Stimulated activated naive CD8-positive, alpha-beta T cell treated with anti-CD3 and anti-CD28 coated beads, Interleukin-15, Interleukin-2, amounts not matched to agents 100 ng/mL and 50 ng/mL, for 24 hours (primary cell): ENCODE results near the gene ODAPH.
"Not testable (repeated sequence)": the region's sequence is repeated elsewhere in the genome, so short reads cannot be mapped to it uniquely, and the experiment has no call there.

Experiments used
- H3K27ac Mint-ChIP-seq: one replicate; pipeline ENCODE4 v1.8.0; 2021; ENCODE audit warnings: mild to moderate bottlenecking, mixed read lengths
- H3K27me3 Mint-ChIP-seq: one replicate; pipeline ENCODE4 v1.8.0; 2021; ENCODE audit warnings: mixed read lengths
- H3K36me3 Mint-ChIP-seq: one replicate; pipeline ENCODE4 v1.8.0; 2021; ENCODE audit warnings: low read depth, mixed read lengths
- H3K4me1 Mint-ChIP-seq: one replicate; pipeline ENCODE4 v1.8.0; 2021; ENCODE audit warnings: low read depth, mixed read lengths
- H3K4me3 Mint-ChIP-seq: one replicate; pipeline ENCODE4 v1.8.0; 2021; ENCODE audit warnings: mild to moderate bottlenecking, mixed read lengths
- H3K9me3 Mint-ChIP-seq: one replicate; pipeline ENCODE4 v1.8.0; 2021; ENCODE audit warnings: mixed read lengths

The ODAPH gene

GRCh38 chr4:75555294-75556164 is at the start of gene ODAPH:
Gene ODAPH, plus strand, starts transcription at chr4:75556066. Its CDS starts 17 bp downstream, at chr4:75556083.
- peaks cover 6% of the 10 kb centered on the region for H3K27me3 Mint-ChIP-seq
- no peak within 1 kb of the TSS for H3K4me3 Mint-ChIP-seq
- H3K27ac Mint-ChIP-seq, result no peak within 1 kb of the TSS

GRCh38 chr4:75509592-75509991 is 46.3 kb upstream of the ODAPH start:
- H3K27ac Mint-ChIP-seq, H3K4me1 Mint-ChIP-seq, H3K9me3 Mint-ChIP-seq, H3K27me3 Mint-ChIP-seq: not testable (repeated sequence)
- peak overlapping the region; percentile 59 for H3K4me3 Mint-ChIP-seq
- peaks cover 57% of the 10 kb centered on the region for H3K36me3 Mint-ChIP-seq

More at GRCh38 chr4:75555294-75556164, at the start of gene ODAPH:
- no peaks in the 10 kb centered on the region for H3K36me3 Mint-ChIP-seq
- H3K9me3 Mint-ChIP-seq, result no peaks in the 10 kb centered on the region
- peaks cover 12% of the 10 kb centered on the region for H3K4me1 Mint-ChIP-seq

DNA sequence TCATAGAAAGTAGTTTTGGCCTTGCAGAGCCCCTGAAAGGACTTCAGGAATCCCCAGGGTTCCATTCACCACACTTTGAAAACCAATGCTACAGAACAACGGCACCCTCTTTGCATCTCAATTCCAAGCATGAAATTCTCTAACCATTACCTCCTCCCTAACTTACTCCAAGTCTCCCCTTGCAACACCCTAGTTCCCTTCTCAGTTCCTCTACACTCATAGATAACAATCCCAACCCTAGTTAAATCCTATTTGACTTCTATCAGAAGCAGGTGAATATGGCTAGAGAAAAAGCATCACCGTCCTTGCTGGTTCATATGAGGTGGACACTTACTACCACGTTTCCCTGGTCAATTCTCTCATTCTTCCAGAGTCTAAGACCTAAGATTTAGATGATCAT is 44.0 kb upstream of the ODAPH start:
- Mint-ChIP-seq H3K4me3 (no peak overlapping the region), H3K36me3 (peaks cover 41% of the 10 kb centered on the region), H3K9me3 (peaks cover 7% of the 10 kb centered on the region), H3K27me3 (no peaks in the 10 kb centered on the region), H3K27ac (no peak overlapping the region), H3K4me1 (peaks cover 27% of the 10 kb centered on the region)

DNA sequence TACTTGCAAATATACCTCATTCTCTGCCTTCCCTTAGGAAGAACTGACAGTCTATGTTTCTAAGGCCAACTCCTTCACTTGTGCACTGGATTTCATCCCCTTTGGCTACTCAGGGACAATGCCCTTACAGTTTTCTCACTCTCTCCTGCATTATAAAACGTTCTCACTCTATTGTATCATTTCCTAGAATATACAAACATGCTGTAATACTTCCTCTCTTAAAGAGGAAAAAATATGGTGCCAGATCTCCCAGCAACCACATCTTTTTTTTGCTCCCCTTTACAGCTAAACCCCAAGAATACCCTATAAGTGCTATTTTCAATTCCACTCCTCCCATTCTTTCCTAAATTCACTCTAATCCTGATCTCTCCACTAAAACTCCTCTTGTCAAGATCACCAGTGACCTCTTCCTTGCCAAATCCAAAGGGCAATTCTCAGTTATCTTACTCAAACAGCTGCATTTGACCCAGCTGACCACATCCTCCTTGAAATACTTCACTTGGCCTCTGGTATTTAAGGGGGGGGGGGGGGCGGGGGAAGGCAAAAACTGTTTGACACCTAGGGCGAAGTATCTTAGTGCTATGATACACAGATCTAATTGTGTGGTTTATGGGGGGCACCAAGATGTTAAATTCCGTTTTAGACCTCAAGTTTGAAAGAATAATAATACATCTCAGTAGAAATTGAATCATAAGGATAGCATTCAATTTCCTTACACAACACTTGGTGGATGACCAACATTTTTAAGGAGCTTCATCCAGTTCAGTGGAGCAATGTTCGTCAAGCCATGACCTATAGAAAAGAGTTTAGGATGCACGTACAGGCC is 43.3 kb upstream of the ODAPH start:
- peaks cover 41% of the 10 kb centered on the region for H3K36me3 Mint-ChIP-seq
- H3K27ac Mint-ChIP-seq, result peak overlapping the region; percentile 53
- H3K4me1 Mint-ChIP-seq, result peaks cover 29% of the 10 kb centered on the region
- peaks cover 7% of the 10 kb centered on the region for H3K9me3 Mint-ChIP-seq
- H3K4me3 Mint-ChIP-seq, result no peak overlapping the region
- H3K27me3 Mint-ChIP-seq, result no peaks in the 10 kb centered on the region

DNA sequence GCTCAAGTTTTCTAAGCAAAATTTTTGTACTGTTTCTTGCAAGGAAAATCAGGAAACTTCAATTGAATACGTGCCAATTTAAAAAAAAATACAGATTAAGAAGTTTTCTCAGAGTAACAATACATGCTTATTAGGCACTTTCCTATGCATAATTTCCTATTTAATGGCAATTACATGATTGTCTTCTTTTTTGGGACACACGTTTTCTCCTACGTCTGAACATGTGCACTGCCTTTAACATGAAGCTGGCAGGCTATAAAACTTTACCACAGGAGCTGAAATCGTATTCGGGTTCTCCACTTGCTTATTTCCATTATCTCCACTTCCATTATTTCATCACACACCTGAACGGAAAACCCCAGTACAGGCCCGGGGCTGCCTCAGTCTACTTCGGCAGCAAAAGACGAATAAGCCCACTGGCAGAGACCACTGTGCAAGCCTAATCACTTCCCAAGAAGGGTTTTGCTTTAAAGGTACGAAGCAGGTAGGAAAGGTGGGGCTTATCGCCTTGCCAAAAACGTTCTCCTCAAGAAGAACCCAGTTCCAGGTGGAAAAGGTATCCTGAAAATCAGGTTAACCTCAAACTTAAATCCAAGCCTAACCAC is 42.2 kb upstream of the ODAPH start:
- H3K4me1 Mint-ChIP-seq, result peaks cover 31% of the 10 kb centered on the region
- no peak overlapping the region for H3K4me3 Mint-ChIP-seq
- peaks cover 48% of the 10 kb centered on the region for H3K36me3 Mint-ChIP-seq
- peaks cover 7% of the 10 kb centered on the region for H3K9me3 Mint-ChIP-seq
- no peaks in the 10 kb centered on the region for H3K27me3 Mint-ChIP-seq
- peak overlapping the region; percentile 94 for H3K27ac Mint-ChIP-seq

DNA sequence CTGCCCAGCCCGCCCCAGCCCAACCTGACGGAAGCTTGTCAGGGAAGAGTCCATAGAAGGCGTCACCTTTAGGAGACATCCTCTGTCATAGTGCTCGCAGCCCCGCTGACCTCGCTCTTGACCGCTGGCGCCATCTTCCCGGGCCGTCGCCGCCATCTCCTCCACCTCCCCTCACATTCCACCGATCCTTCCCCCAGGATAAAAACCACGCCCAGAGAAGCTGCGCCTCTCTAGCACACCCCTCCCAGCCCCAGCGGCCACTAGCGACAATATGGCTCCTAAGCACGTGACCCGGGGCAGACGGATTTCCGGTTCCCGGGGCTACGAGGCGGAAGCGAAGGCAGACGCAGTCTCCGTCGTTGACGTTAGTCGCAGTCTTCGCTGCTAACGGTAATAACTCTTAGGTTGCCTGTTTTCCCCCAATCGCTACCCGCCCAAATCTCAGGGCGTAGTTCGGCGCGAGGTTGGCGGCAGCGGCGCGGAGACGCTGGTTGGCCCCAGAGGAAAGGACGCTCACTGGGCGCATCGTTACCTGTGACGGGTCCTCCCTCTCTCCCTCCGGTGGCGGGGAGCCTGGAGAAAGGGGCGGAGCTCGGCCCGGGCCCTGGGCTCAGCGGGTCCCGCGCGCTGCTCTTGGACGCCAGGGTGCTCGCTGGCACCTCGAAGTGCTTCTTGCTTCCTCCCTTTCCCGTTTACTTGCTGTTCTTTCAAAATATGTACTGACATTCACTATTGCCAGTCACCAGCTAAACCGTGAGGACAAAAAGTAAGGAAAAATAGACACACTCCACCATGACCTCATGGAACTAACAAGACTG is 41.5 kb upstream of the ODAPH start, which contains the start of the genes RCHY1 and THAP6:
Gene RCHY1 (minus strand): TSS at position 273 of the 818 bp plus-strand sequence. CDS start 117 bp downstream, at position 156.
Gene THAP6 (plus strand): TSS at position 343 of the 818 bp plus-strand sequence. CDS start 980 bp downstream, outside the sequence.
- H3K9me3 Mint-ChIP-seq, result peaks cover 7% of the 10 kb centered on the region
- H3K27ac Mint-ChIP-seq, result peak within 1 kb of the TSS; percentile 94
- no peak within 1 kb of the TSS for H3K4me3 Mint-ChIP-seq
- no peaks in the 10 kb centered on the region for H3K27me3 Mint-ChIP-seq
- H3K4me1 Mint-ChIP-seq, result peaks cover 31% of the 10 kb centered on the region
- H3K36me3 Mint-ChIP-seq, result peaks cover 48% of the 10 kb centered on the region

- no peak overlapping the region for H3K4me3 Mint-ChIP-seq
- H3K9me3 Mint-ChIP-seq, result peaks cover 1% of the 10 kb centered on the region
- H3K27ac Mint-ChIP-seq, result peak overlapping the region; percentile 94
- no peaks in the 10 kb centered on the region for H3K27me3 Mint-ChIP-seq
- H3K36me3 Mint-ChIP-seq, result peaks cover 45% of the 10 kb centered on the region
- peaks cover 33% of the 10 kb centered on the region for H3K4me1 Mint-ChIP-seq
These were observed 40.8 kb upstream of the ODAPH start for GRCh38 chr4:75514949-75515612.

DNA sequence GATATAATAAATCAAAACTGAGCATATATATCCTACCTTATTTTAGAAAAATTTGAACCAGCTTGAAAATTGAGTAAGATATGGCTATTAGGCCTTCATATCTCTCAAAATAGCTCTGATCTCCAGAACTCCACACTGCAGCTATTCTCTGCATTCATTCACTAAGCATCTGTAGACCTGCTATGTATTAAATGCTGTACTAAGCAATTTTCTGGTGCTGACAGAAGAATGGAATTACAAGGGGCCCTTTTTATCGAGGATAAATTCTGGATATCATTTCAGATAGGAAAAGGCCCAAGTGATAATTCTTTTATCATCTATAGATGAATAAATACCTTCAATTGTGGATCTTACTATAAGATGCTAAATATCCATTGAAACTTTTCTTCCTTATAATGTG is 39.7 kb upstream of the ODAPH start:
- Mint-ChIP-seq H3K27ac (no peak overlapping the region), H3K36me3 (peaks cover 47% of the 10 kb centered on the region), H3K4me1 (peaks cover 43% of the 10 kb centered on the region), H3K9me3 (no peaks in the 10 kb centered on the region), H3K27me3 (no peaks in the 10 kb centered on the region), H3K4me3 (no peak overlapping the region)

DNA sequence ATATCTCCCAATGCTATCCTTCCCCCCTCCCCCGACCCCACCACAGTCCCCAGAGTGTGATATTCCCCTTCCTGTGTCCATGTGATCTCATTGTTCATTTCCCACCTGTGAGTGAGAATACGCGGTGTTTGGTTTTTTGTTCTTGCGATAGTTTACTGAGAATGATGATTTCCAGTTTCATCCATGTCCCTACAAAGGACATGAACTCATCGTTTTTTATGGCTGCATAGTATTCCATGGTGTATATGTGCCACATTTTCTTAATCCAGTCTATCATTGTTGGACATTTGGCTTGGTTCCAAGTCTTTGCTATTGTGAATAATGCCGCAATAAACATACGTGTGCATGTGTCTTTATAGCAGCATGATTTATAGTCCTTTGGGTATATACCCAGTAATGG is 36.4 kb upstream of the ODAPH start:
- H3K36me3 Mint-ChIP-seq, result peaks cover 63% of the 10 kb centered on the region
- H3K27me3 Mint-ChIP-seq, H3K4me3 Mint-ChIP-seq, H3K27ac Mint-ChIP-seq, H3K9me3 Mint-ChIP-seq: not testable (repeated sequence)
- H3K4me1 Mint-ChIP-seq, result peaks cover 43% of the 10 kb centered on the region

DNA sequence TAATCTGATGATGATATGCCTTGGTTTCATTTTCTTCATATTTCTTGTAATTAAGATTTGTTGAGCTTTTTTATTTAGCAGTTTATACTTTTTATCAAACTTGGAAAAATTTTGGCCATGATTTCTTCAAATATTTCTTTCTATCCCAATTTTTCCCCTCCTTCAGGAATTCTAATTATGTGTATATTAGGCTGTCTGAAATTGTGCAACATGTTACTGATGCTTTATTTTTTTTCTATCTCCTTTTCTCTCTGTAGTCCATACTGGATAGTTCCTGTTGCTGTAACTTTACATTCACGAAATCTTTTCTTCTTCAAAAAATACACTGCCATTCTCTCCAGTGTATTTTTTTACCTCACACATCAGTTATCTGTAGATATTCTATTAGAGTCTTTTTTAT is 30.8 kb upstream of the ODAPH start:
- Mint-ChIP-seq H3K9me3 (no peaks in the 10 kb centered on the region), H3K4me1 (peaks cover 17% of the 10 kb centered on the region), H3K27me3 (no peaks in the 10 kb centered on the region), H3K4me3 (no peak overlapping the region), H3K27ac (no peak overlapping the region), H3K36me3 (peaks cover 77% of the 10 kb centered on the region)

DNA sequence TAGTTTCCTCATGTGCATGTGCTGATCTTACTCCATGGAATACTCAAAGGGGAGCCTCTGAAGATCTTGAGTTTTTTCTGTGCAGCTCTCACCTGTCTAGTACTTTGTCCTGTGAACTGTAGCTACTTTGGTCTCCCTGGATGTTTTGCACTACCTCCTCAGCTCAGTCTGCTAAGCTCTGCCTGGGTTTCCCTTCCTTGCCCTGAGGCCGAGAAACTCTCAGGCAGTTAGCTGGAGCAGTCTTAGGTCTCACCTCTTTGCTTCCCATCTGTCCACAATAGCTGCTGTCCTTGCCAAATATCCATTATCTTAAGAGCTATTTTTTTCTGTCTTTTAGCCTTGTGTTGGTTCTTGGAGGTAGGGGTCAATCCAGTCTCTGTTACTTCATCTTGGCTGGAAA is 30.0 kb upstream of the ODAPH start:
- peaks cover 77% of the 10 kb centered on the region for H3K36me3 Mint-ChIP-seq

DNA sequence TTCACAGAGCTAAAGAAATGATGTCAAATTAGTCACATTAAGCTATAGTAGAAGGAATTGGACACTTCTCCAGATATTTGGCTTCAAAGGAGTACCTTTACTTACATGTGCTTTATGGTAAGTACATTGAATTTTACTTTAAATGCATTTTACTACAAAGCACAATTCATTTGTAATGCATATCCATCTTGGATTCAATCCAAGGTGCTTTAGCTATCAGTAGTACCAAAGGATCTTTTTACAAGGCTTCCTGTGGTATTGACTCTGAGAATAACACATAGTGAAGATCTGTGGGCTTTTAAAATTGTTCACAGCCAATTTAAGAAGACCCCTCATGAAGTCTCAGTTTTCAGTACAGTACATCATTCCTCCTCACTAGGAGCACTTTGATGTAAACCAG is 28.4 kb upstream of the ODAPH start:
- Mint-ChIP-seq H3K4me1 (peaks cover 7% of the 10 kb centered on the region), H3K9me3 (peaks cover 8% of the 10 kb centered on the region), H3K36me3 (peaks cover 86% of the 10 kb centered on the region), H3K4me3 (no peak overlapping the region), H3K27me3 (no peaks in the 10 kb centered on the region), H3K27ac (no peak overlapping the region)

More for the DNA sequence above, 30.0 kb upstream of the ODAPH start:
- Mint-ChIP-seq H3K27me3 (no peaks in the 10 kb centered on the region), H3K4me1 (peaks cover 9% of the 10 kb centered on the region), H3K4me3 (no peak overlapping the region), H3K9me3 (no peaks in the 10 kb centered on the region), H3K27ac (no peak overlapping the region)

DNA sequence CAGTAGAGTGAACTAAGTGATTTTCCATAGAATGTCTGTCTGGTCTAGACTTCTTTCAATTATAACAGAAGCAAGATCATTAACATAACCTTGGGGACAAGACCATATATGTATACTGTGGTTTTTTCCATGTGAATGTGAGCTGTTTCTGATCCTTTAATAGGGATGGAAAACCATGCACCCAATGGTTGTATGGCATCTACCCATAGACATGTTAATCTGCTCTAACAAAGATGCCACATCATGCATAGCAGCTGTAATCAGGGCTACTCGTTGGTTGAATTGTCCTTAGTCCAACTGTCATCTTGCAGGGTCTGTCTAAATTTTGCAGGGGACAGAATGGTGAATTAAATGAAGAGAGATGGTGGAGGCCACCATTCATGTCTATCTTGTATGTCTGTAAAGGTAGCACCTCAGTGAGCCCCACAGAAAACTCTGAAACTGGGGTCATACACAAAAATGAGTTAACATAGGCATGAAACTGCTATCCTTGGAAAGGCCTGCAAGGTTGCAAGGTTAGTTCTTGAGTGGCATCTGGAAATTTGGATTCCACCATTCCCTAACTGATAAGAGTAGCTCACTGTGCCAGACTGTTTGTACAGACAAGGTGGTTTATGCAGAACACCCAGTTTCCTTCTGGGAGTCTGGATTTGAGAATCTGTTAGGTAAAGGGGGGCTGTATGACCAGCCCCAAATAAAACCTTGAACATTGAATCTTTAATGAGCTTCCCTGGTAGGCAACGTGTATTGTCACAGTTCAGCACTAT is 25.1 kb upstream of the ODAPH start:
- peaks cover 17% of the 10 kb centered on the region for H3K9me3 Mint-ChIP-seq
- peaks cover 75% of the 10 kb centered on the region for H3K36me3 Mint-ChIP-seq
- H3K27ac Mint-ChIP-seq, result no peak overlapping the region
- peaks cover 3% of the 10 kb centered on the region for H3K4me1 Mint-ChIP-seq
- no peak overlapping the region for H3K4me3 Mint-ChIP-seq
- H3K27me3 Mint-ChIP-seq, result no peaks in the 10 kb centered on the region
